Activated T-cell treated with anti-CD3 and anti-CD28 coated beads, Interleukin-2, amount 50 U/mL, for 72 hours (primary cell): Measurements from ENCODE around the gene TNRC6C. TPM values are rescaled to one million over a fixed set of nuclear protein-coding genes. Genes with fewer than 3 reads are reported as not detected.
A peak's percentile ranks its signal among the peaks of the same experiment; 100 is the strongest.
"Not testable (repeated sequence)": the region's sequence is repeated elsewhere in the genome, so short reads cannot be mapped to it uniquely, and the experiment has no call there.

Source experiments
- ATAC-seq, 2 donors: fragments of 150-1000 bp; cut with Tn5 transposase; replicated peaks in 1 of 2; 2 replicates each; pipeline ENCODE4 v1.10.0; 2021; ENCODE audit warnings: moderate library complexity in 2 of 2, mild to moderate bottlenecking in 1 of 2
- DNase-seq, 2 donors: peaks; one replicate each; pipeline ENCODE4 v3.0.0; 2021 to 2022; ENCODE audit warnings: mixed read lengths in 1 of 2
- H3K27ac Mint-ChIP-seq: one replicate; pipeline ENCODE4 v1.8.0; 2022; ENCODE audit warnings: mild to moderate bottlenecking, moderate library complexity, mixed read lengths
- H3K27me3 Mint-ChIP-seq: one replicate; pipeline ENCODE4 v1.8.0; 2022; ENCODE audit warnings: low read depth, mixed read lengths
- H3K36me3 Mint-ChIP-seq, 2 donors: one replicate each; pipeline ENCODE4 v1.8.0; 2022; ENCODE audit warnings: mixed read lengths in 2 of 2, mild to moderate bottlenecking in 1 of 2; ENCODE audit not compliant: insufficient read depth in 2 of 2
- H3K4me1 Mint-ChIP-seq: one replicate; pipeline ENCODE4 v1.8.0; 2022; ENCODE audit warnings: low read depth, mixed read lengths
- H3K4me3 Mint-ChIP-seq, 2 donors: one replicate each; pipeline ENCODE4 v1.8.0; 2022; ENCODE audit warnings: mild to moderate bottlenecking in 2 of 2, mixed read lengths in 2 of 2, moderate library complexity in 2 of 2
- H3K9me3 Mint-ChIP-seq, 2 donors: one replicate each; pipeline ENCODE4 v1.8.0; 2022; ENCODE audit warnings: mixed read lengths in 2 of 2
- total RNA-seq, 2 donors: library from RNA; stranded (reverse); gene quantifications; one replicate each; pipeline ENCODE4 v1.2.3, GENCODE V29; 2022

Gene TNRC6C
- total RNA-seq, 2 donors from 2014 or later: 26.5 to 30.5 TPM

DNA sequence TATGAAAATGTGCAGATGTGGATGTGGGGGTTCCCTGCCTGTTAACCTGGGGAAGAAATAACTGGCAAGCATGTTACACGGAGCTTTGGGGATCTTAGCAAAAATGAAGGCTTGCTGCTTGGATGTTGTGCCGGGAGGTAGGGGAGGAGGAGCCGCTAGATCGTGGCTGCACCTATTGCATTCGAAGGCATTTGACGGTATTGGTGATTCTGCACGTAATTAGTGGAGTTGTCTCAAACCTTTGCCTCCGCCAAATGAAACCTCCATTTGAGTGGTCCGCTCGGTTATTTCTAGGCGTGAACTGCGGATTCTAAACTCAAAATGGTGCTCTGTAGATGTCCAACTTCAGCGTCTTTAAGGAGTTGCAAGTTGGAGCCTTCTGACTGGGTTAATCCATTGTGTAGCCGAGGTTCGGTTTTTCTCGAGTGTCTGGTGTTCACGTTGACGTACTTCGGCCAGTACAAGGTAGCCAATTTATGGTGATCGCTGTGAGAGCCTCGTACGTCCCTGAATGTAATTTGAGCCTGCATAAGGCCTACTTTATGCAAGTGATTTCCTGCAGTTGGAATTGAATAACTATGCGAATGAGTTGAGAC is 1.5 kb downstream of the TNRC6C start:
- DNase-seq: peak; percentile 19 to 32
- no peak for ATAC-seq
- H3K27me3 Mint-ChIP-seq: peaks cover 14% of the 10 kb centered on the region
- H3K9me3 Mint-ChIP-seq: no peaks in the 10 kb centered on the region
- peak overlapping the region; percentile 83 for H3K27ac Mint-ChIP-seq
- H3K36me3 Mint-ChIP-seq: peaks cover 5 to 6% of the 10 kb centered on the region in 2 donors
- H3K4me3 Mint-ChIP-seq: peak overlapping the region; percentile 91 to 97
- H3K4me1 Mint-ChIP-seq: peaks cover 65% of the 10 kb centered on the region

DNA sequence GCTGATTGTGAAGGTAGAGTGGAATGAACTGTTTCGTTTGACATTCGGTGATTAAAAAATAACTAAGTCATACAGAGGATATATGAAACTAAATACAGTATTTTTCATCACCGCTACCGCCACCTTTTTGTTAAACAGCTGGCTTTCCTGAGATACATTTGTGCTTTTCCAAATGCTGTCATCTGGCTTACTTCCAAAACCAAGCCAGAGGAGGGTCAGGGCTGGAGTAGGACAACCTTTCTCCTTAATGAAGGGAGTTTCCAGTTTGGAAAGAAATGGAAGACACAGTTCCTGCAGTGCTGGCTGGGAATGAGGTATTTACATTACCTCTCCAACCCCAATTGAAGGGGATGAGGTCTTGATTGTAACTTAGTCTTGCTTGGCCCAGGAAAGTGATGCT is 3.2 kb downstream of the TNRC6C start:
- no peak overlapping the region for H3K27ac Mint-ChIP-seq
- no peak for ATAC-seq

DNA sequence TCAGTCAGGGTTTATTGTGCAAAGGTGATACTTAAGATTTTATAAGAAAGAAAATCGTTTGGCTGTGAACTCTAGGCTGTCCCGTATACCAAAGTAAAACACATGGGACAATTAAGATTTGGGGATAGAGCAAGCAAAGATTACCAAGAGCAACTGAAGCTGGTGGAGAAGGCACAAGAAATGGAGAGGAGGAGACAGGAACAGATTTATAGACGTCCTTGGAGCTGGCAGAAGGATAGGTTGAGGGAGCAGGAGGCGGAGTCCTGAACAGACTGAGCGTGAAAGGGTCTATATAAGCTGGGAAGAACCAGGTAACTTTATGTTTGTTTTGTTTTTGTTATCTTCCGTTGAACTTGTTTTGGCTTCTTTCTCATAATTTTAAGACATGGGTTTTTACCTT is 3.8 kb downstream of the TNRC6C start:
- Mint-ChIP-seq H3K4me3 (peak overlapping the region; percentile 56 to 65), H3K36me3 (peaks cover 4 to 6% of the 10 kb centered on the region in 2 donors), H3K4me1 (peaks cover 76% of the 10 kb centered on the region), H3K27ac (peak overlapping the region; percentile 44), H3K27me3 (no peaks in the 10 kb centered on the region), H3K9me3 (no peaks in the 10 kb centered on the region)
- no peak for ATAC-seq
- DNase-seq: no peak

More for the DNA sequence above, 3.2 kb downstream of the TNRC6C start:
- Mint-ChIP-seq H3K27me3 (peaks cover 2% of the 10 kb centered on the region), H3K36me3 (peaks cover 5 to 6% of the 10 kb centered on the region in 2 donors), H3K4me3 (peak overlapping the region; percentile 56 to 65), H3K9me3 (no peaks in the 10 kb centered on the region), H3K4me1 (peaks cover 78% of the 10 kb centered on the region)
- no peak for DNase-seq

DNA sequence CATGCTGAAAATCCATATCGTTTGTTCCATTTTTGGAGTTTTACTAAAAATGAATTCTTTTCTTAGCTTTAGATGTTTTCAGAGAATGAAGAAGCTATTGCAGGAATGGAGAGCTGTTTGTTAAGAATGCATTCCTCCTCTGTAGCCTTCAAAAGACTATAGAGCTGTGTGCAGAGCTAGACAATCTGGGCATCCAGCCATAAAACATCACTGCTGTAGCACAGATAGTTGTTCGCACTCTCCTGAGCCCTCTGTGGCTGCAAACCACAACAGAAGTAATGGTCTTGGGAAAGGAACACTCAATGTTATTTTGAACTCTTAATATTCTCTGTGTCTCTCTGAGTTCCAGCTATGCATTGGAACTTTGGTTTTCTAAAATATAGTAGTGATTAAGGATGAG is 4.9 kb downstream of the TNRC6C start:
- Mint-ChIP-seq H3K4me3 (peak overlapping the region; percentile 37 to 52), H3K27ac (no peak overlapping the region)
- peak in 1 of 2 donors; percentile 19 for DNase-seq

DNA sequence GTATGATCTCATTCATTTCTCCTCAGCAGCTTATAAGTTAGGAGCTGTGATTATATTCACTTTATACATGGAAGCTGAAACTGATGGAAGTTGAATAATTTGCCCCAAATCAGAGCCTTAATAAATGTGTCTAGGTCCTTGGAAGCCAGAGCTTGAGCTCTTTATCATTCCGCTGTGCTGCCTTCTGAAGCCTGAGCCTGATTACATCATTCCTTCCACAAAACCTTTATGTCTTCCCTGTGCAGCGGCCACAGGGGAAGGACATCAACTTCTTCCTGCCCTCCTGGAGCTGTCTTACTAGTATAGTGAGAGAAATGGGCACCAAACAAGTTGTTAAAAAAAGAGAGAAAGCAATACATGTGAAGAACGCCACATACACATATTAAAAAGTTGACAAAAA is 6.8 kb downstream of the TNRC6C start:
- Mint-ChIP-seq H3K9me3 (no peaks in the 10 kb centered on the region), H3K4me3 (no peak overlapping the region), H3K27ac (no peak overlapping the region), H3K27me3 (no peaks in the 10 kb centered on the region), H3K4me1 (peaks cover 82% of the 10 kb centered on the region), H3K36me3 (no peaks in the 10 kb centered on the region)
- ATAC-seq (no peak), DNase-seq (no peak)

More for the DNA sequence above, 4.9 kb downstream of the TNRC6C start:
- ATAC-seq: no peak
- Mint-ChIP-seq H3K4me1 (peaks cover 80% of the 10 kb centered on the region), H3K36me3 (peaks cover 2 to 6% of the 10 kb centered on the region in 2 donors), H3K9me3 (no peaks in the 10 kb centered on the region), H3K27me3 (no peaks in the 10 kb centered on the region)

DNA sequence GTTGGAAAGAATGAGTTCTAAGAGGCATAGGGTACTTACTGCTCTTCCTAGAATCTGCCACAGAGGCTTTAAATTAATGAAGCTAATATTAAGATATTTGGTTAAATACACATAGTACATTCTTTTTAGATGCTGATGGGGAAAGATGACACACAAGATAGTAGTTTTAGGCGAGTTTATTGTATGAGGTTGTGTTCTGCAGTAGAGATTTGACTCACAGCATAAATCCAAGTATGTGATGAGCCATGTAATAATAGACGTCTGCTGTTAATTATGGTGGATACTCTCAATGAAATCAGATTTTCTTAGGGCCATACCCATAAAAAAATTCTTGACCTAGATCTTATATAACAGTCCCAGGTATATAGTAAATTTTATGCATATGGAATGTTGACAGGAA is 8.0 kb downstream of the TNRC6C start:
- ATAC-seq: no peak
- Mint-ChIP-seq H3K4me1 (peaks cover 83% of the 10 kb centered on the region), H3K4me3 (no peak overlapping the region), H3K27me3 (no peaks in the 10 kb centered on the region), H3K36me3 (no peaks in the 10 kb centered on the region), H3K27ac (no peak overlapping the region), H3K9me3 (no peaks in the 10 kb centered on the region)
- no peak for DNase-seq

DNA sequence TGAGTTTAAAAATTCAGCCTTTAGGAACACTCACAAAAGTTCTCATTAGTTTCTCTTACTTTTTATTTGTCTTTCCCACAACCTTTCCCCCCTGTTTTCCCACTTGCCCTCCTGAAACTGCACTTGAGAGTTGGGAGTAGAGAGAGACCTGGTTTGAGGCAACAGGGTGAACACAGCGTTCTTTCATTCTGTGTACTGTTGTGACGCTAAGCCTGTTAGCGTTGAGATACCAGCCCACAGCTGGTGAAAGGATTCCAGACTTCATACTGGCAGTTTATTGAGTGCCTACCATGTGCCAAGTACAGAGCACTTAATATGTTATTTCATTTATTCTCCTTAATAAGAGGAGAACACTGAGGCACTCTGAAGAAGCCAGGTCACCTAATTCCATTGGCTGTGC is 10.3 kb downstream of the TNRC6C start:
- Mint-ChIP-seq H3K4me1 (peaks cover 81% of the 10 kb centered on the region), H3K4me3 (no peak overlapping the region), H3K27ac (no peak overlapping the region), H3K9me3 (no peaks in the 10 kb centered on the region), H3K36me3 (no peaks in the 10 kb centered on the region), H3K27me3 (no peaks in the 10 kb centered on the region)
- no peak for DNase-seq
- no peak for ATAC-seq

DNA sequence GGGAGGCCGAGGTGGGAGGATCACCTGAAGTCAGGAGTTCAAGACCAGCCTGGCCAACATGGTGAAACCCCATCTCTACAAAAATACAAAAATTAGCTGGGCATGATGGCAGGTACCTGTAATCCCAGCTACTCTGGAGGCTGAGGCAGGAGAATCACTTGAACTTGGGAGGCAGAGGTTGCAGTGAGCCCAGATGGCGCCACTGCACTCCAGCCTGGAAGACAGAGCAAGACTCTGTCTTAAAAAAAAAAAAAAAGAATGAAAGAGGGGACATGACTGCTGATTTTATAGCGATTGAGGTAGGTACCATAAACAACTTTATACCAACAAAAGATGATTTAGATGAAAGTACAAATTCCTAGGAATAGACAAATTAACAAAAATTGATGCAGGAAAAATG is 13.8 kb downstream of the TNRC6C start:
- not testable (repeated sequence) for H3K36me3 Mint-ChIP-seq, H3K9me3 Mint-ChIP-seq, H3K27me3 Mint-ChIP-seq, H3K4me3 Mint-ChIP-seq, ATAC-seq, DNase-seq, H3K27ac Mint-ChIP-seq
- peaks cover 63% of the 10 kb centered on the region for H3K4me1 Mint-ChIP-seq

DNA sequence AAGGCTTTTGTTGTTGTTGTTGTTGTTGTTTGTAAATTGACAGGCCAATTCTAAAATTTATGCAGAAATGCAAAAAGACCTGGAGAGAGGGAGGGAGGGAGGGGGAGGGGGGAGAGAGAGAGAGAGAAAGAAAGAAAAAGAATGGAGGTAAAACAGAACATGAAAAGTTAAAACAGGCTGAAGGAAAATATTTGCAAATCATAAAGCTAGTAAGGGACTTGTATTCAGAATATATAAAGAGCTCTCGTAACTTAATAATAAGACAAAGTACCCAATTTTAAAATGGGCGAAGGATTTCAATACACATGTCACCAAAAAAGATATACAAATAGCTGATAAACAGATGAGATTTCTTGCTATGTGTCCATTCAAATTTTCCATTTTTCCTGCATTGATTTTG is 15.4 kb downstream of the TNRC6C start:
- ATAC-seq: no peak
- DNase-seq: no peak
- Mint-ChIP-seq H3K4me3 (no peak overlapping the region), H3K27ac (no peak overlapping the region), H3K27me3 (no peaks in the 10 kb centered on the region), H3K36me3 (no peaks in the 10 kb centered on the region), H3K4me1 (peaks cover 54% of the 10 kb centered on the region), H3K9me3 (no peaks in the 10 kb centered on the region)

DNA sequence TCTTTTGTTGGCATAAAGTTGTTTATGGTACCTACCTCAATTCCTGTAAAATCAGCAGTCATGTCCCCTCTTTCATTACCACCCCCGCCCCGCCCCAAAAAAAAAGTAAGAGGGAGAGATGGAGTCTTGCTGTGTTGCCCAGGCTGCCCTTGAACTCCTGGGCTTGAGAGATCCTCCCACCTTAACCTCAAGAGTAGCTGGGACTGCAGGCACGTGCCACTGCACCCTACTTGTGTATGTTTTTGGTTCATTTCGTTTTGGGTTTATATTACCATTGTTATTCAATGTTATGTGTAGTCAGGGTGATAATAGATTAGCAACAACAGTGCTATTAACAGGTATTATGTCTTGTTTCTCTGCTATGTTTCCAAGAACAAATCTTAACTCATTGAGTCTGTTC is 15.9 kb downstream of the TNRC6C start:
- H3K9me3 Mint-ChIP-seq: no peaks in the 10 kb centered on the region
- H3K36me3 Mint-ChIP-seq: no peaks in the 10 kb centered on the region
- DNase-seq (no peak), ATAC-seq (no peak)
- H3K4me1 Mint-ChIP-seq: peaks cover 54% of the 10 kb centered on the region
- no peak overlapping the region for H3K27ac Mint-ChIP-seq
- no peak overlapping the region for H3K4me3 Mint-ChIP-seq
- H3K27me3 Mint-ChIP-seq: no peaks in the 10 kb centered on the region

DNA sequence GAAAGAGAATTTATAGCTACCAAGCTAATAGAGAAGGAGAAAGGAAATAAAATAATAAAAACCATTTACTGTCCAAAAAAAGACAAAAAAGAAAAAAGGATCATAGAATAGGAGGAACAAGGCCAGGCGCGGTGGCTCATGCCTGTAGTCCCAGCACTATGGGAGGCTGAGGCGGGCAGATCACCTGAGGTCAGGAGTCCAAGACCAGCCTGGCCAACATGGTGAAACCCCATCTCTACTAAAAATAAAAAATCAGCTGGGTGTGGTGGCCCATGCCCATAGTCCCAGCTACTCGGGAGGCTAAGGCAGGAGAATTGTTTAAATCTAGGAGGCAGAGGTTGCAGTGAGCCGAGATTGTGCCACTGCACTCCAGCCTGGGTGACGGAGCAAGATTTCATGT is 23.9 kb downstream of the TNRC6C start:
- not testable (repeated sequence) for H3K4me3 Mint-ChIP-seq, H3K9me3 Mint-ChIP-seq, H3K36me3 Mint-ChIP-seq, DNase-seq, H3K27me3 Mint-ChIP-seq, ATAC-seq, H3K4me1 Mint-ChIP-seq, H3K27ac Mint-ChIP-seq

DNA sequence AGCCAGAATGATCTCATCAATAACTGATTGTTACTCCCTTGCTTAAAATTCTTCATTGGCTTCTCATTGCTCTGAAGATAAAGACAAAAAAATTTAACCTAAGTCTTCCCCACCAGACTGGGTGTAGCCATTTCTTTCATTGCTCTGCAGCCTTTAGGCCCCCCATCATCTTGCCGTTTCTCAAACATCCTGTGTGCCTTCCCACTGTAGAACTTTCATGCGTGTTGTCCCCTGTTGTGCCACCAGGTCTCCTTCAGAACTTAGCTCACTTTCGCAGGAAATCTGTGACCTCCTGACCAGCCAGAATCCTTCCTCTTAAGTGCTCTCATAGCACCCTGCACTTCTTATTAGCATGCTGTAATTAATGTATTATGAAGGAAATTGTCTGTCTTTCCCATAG is 31.8 kb downstream of the TNRC6C start:
- Mint-ChIP-seq H3K27ac (no peak overlapping the region), H3K4me1 (peaks cover 30% of the 10 kb centered on the region), H3K27me3 (no peaks in the 10 kb centered on the region), H3K9me3 (no peaks in the 10 kb centered on the region), H3K4me3 (no peak overlapping the region), H3K36me3 (no peaks in the 10 kb centered on the region)
- DNase-seq: no peak
- no peak for ATAC-seq

DNA sequence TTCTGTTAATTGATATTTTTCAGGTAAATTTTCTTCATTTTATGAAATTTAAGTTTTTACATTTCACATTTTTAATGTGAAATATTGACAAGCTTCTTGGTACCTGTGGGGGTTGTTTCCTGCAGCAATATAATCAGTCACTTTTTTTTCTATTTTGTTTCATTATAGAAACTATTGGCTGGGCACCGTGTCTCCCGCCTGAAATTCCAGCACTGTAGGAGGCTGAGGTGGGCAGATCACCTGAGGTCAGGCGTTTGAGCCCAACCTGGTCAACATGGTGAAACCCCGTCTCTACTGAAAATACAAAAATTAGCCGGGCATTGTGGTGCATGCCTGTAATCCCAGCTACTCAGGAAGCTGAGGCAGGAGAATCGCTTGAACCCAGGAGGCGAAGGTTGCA is 35.2 kb downstream of the TNRC6C start:
- not testable (repeated sequence) for H3K9me3 Mint-ChIP-seq, H3K27me3 Mint-ChIP-seq, H3K36me3 Mint-ChIP-seq, DNase-seq, ATAC-seq, H3K27ac Mint-ChIP-seq, H3K4me3 Mint-ChIP-seq
- peaks cover 44% of the 10 kb centered on the region for H3K4me1 Mint-ChIP-seq

DNA sequence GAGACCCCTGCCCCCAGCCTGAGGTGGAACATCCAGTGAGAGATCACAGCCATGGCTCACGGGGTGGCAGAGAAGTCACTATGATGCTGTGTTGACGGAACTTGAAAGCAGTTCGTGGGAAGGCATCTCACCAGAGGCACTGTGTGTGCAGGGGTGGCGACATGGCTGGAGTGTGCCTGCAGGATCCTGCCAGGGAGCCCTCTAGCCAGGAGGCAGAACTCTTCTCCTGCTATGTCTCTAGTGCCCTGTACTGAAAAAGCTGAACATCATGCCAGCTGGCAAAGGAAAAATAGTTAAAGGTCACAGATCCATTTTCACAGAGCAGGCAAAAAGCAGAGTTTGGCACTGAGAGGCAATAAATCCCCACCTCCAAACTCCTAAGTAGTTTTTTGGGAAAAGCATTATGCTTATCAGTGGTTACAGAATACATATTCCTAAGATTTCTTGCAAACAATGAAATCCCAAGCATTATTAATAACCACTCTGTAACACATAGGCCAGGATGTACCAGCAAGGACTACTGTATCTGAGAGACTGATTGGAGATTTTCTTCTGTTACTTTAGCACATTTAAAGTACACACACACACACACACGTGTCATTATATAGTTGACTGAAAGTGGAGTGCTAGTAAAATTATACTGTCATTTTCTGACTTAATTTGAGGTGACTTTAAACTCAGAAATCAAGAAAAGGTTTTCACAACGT is 36.8 kb downstream of the TNRC6C start:
- no peaks in the 10 kb centered on the region for H3K9me3 Mint-ChIP-seq
- H3K4me1 Mint-ChIP-seq: peaks cover 49% of the 10 kb centered on the region
- ATAC-seq (peak; percentile 74 to 75), DNase-seq (peak; percentile 23 to 28)
- peak overlapping the region; percentile 26 for H3K27ac Mint-ChIP-seq
- no peaks in the 10 kb centered on the region for H3K36me3 Mint-ChIP-seq
- no peaks in the 10 kb centered on the region for H3K27me3 Mint-ChIP-seq
- H3K4me3 Mint-ChIP-seq: peak overlapping the region; percentile 19 to 23
